GOT3 (cell line): ENCODE data around the gene SYMPK.

ENCODE experiments used
- DNase-seq: peaks from one replicate; lab custom pipeline; 2025; ENCODE audit warnings: mixed read lengths; lab: John Stamatoyannopoulos, UW

The SYMPK gene

GRCh38 chr19:45825263-45825605, 37.7 kb downstream of the SYMPK start:
- no peak for DNase-seq

- no peak for DNase-seq
Observed at GRCh38 chr19:45824531-45825262, 38.2 kb downstream of the SYMPK start.

- DNase-seq = no peak
Observed at GRCh38 chr19:45824041-45824471, 38.9 kb downstream of the SYMPK start.

- no peak for DNase-seq
Observed at GRCh38 chr19:45823182-45823581, 39.8 kb downstream of the SYMPK start.

GRCh38 chr19:45822716-45823115, 40.2 kb downstream of the SYMPK start:
- no peak for DNase-seq

- no peak for DNase-seq
Observed at GRCh38 chr19:45821570-45821969, 41.4 kb downstream of the SYMPK start.

GRCh38 chr19:45821103-45821521, 41.8 kb downstream of the SYMPK start:
- DNase-seq = no peak

GRCh38 chr19:45820413-45821102, 42.4 kb downstream of the SYMPK start:
- DNase-seq = no peak

- no peak for DNase-seq
Observed at GRCh38 chr19:45819769-45820168, 43.2 kb downstream of the SYMPK start.

- no peak for DNase-seq
Observed at GRCh38 chr19:45817725-45818301, 45.1 kb downstream of the SYMPK start.

GRCh38 chr19:45817010-45817724, 45.8 kb downstream of the SYMPK start:
- peak; percentile 78 for DNase-seq

- DNase-seq = no peak
Observed at GRCh38 chr19:45816236-45817009, 46.5 kb downstream of the SYMPK start.

GRCh38 chr19:45815481-45816216, 47.3 kb downstream of the SYMPK start:
- no peak for DNase-seq

- DNase-seq = no peak
Observed at GRCh38 chr19:45814851-45815480, 48.0 kb downstream of the SYMPK start, which contains the start of gene RSPH6A. RSPH6A (minus strand) TSS chr19:45815308; CDS start chr19:45815176, 132 bp downstream.

- DNase-seq = no peak
Observed at GRCh38 chr19:45814166-45814780, 48.7 kb downstream of the SYMPK start.

- DNase-seq = no peak
Observed at GRCh38 chr19:45812297-45812696, 50.6 kb downstream of the SYMPK start.

GRCh38 chr19:45809643-45810159, 53.2 kb downstream of the SYMPK start:
- DNase-seq = no peak

- no peak for DNase-seq
Observed at GRCh38 chr19:45805719-45806118, 57.2 kb downstream of the SYMPK start.

- DNase-seq = no peak
Observed at GRCh38 chr19:45804959-45805230, 58.1 kb downstream of the SYMPK start.
